ENCODE results near the gene PSD4. TPM values are rescaled to one million over a fixed set of nuclear protein-coding genes. Genes with fewer than 3 reads are reported as not detected.

PSD4 gene
- polyA plus RNA-seq, 1 donor from 2014 or later, result 0.67 TPM

- H3K4me2 ChIP-seq (ENCODE audit: low read length), result no peak overlapping the region
- no peaks in the 10 kb centered on the region for H3K79me2 ChIP-seq (replicated peaks; ENCODE audit: insufficient read depth, low read length)
- H2AFZ ChIP-seq (ENCODE audit: low read depth, low read length), result no peak overlapping the region
- no peaks in the 10 kb centered on the region for H3F3A ChIP-seq (ENCODE audit: insufficient read depth, low read length, poor library complexity, severe bottlenecking)
- H3K9ac ChIP-seq (ENCODE audit: low read length), result no peak overlapping the region
- H3K9me3 ChIP-seq (ENCODE audit: low read length), result no peaks in the 10 kb centered on the region
- no peaks in the 10 kb centered on the region for H3K9me2 ChIP-seq (ENCODE audit: insufficient read depth, low read length)
- no peaks in the 10 kb centered on the region for H3K27me3 ChIP-seq (ENCODE audit: insufficient read depth, low read depth, low read length)
- H4K20me1 ChIP-seq (ENCODE audit: insufficient read depth), result no peaks in the 10 kb centered on the region
- no peaks in the 10 kb centered on the region for H3K36me3 ChIP-seq (ENCODE audit: insufficient read depth, low read length)
- H3K4me3 ChIP-seq (ENCODE audit: low read length), result no peak overlapping the region
- no peak overlapping the region for H3K27ac ChIP-seq (ENCODE audit: low read length)
- no peak for TF ChIP-seq MXI1 (conservative IDR thresholded peaks at IDR 0.05; ENCODE audit: poor library complexity, severe bottlenecking)
- no peak for TF ChIP-seq CTCF (IDR thresholded peaks at IDR 0.05; ENCODE audit: poor library complexity, severe bottlenecking)
- TF ChIP-seq EZH2 (IDR thresholded peaks at IDR 0.05; ENCODE audit: borderline replicate concordance, insufficient read depth, low read length, poor library complexity, severe bottlenecking), result no peak
These were observed 8.9 kb downstream of the PSD4 start for GRCh38 chr2:113182471-113183260.

GRCh38 chr2:113183264-113183663 is 9.5 kb downstream of the PSD4 start:
- no peaks in the 10 kb centered on the region for H3K9me2 ChIP-seq (ENCODE audit: insufficient read depth, low read length)
- H3K4me3 ChIP-seq (ENCODE audit: low read length), result no peak overlapping the region
- no peaks in the 10 kb centered on the region for H3K27me3 ChIP-seq (ENCODE audit: insufficient read depth, low read depth, low read length)
- no peak overlapping the region for H2AFZ ChIP-seq (ENCODE audit: low read depth, low read length)
- H3K79me2 ChIP-seq (replicated peaks; ENCODE audit: insufficient read depth, low read length), result no peaks in the 10 kb centered on the region
- H4K20me1 ChIP-seq (ENCODE audit: insufficient read depth), result no peaks in the 10 kb centered on the region
- H3K4me2 ChIP-seq (ENCODE audit: low read length), result no peak overlapping the region
- no peak for TF ChIP-seq CTCF (IDR thresholded peaks at IDR 0.05; ENCODE audit: poor library complexity, severe bottlenecking)
- no peak for TF ChIP-seq TAF1 (IDR thresholded peaks at IDR 0.05; ENCODE audit: low read depth)
- no peak for TF ChIP-seq SMC3 (conservative IDR thresholded peaks at IDR 0.05; ENCODE audit: poor library complexity)
- TF ChIP-seq EP300 (conservative IDR thresholded peaks at IDR 0.05; ENCODE audit: poor library complexity, severe bottlenecking), result no peak
- TF ChIP-seq RAD21 (conservative IDR thresholded peaks at IDR 0.05), result no peak
- TF ChIP-seq POLR2AphosphoS5 (IDR thresholded peaks at IDR 0.05), result no peak
- TF ChIP-seq MXI1 (conservative IDR thresholded peaks at IDR 0.05; ENCODE audit: poor library complexity, severe bottlenecking), result no peak
- no peak for TF ChIP-seq EZH2 (IDR thresholded peaks at IDR 0.05; ENCODE audit: borderline replicate concordance, insufficient read depth, low read length, poor library complexity, severe bottlenecking)
- TF ChIP-seq REST (IDR thresholded peaks at IDR 0.05; ENCODE audit: borderline replicate concordance), result no peak
- H3K9ac ChIP-seq (ENCODE audit: low read length), result no peak overlapping the region
- H3F3A ChIP-seq (ENCODE audit: insufficient read depth, low read length, poor library complexity, severe bottlenecking), result no peaks in the 10 kb centered on the region
- H3K36me3 ChIP-seq (ENCODE audit: insufficient read depth, low read length), result no peaks in the 10 kb centered on the region
- no peak overlapping the region for H3K27ac ChIP-seq (ENCODE audit: low read length)
- H3K9me3 ChIP-seq (ENCODE audit: low read length), result no peaks in the 10 kb centered on the region
